Nephron progenitor cell (in vitro differentiated cells): ENCODE results near the gene TRIM54.
"Not testable (repeated sequence)": the region's sequence is repeated elsewhere in the genome, so short reads cannot be mapped to it uniquely, and the experiment has no call there.

ENCODE experiments used
- DNase-seq: peaks from one replicate; pipeline ENCODE4 v3.0.0; 2021
- H3K27ac Mint-ChIP-seq: 2 replicates; pipeline ENCODE4 v1.8.0; 2021; ENCODE audit warnings: mild to moderate bottlenecking, moderate library complexity, mixed read lengths
- H3K27me3 Mint-ChIP-seq: 2 replicates; pipeline ENCODE4 v1.8.0; 2021; ENCODE audit warnings: mild to moderate bottlenecking, low read depth, mixed read lengths; ENCODE audit not compliant: poor library complexity
- H3K36me3 Mint-ChIP-seq: 2 replicates; pipeline ENCODE4 v1.8.0; 2021; ENCODE audit warnings: low read depth, mixed read lengths
- H3K4me1 Mint-ChIP-seq: 2 replicates; pipeline ENCODE4 v1.8.0; 2021; ENCODE audit warnings: mixed read lengths
- H3K4me3 Mint-ChIP-seq: 2 replicates; pipeline ENCODE4 v1.8.0; 2021; ENCODE audit warnings: mild to moderate bottlenecking, moderate library complexity, mixed read lengths
- H3K9me3 Mint-ChIP-seq: 2 replicates; pipeline ENCODE4 v1.8.0; 2021; ENCODE audit warnings: mild to moderate bottlenecking, moderate library complexity, mixed read lengths
- TF ChIP-seq, protein P1 (sequence below): fragments of 200-600 bp; sonication (generic); IDR thresholded peaks from 2 replicates; pipeline ENCODE4 v1.5.0; 2021; ENCODE audit warnings: antibody characterized with exemption

Gene TRIM54

DNA sequence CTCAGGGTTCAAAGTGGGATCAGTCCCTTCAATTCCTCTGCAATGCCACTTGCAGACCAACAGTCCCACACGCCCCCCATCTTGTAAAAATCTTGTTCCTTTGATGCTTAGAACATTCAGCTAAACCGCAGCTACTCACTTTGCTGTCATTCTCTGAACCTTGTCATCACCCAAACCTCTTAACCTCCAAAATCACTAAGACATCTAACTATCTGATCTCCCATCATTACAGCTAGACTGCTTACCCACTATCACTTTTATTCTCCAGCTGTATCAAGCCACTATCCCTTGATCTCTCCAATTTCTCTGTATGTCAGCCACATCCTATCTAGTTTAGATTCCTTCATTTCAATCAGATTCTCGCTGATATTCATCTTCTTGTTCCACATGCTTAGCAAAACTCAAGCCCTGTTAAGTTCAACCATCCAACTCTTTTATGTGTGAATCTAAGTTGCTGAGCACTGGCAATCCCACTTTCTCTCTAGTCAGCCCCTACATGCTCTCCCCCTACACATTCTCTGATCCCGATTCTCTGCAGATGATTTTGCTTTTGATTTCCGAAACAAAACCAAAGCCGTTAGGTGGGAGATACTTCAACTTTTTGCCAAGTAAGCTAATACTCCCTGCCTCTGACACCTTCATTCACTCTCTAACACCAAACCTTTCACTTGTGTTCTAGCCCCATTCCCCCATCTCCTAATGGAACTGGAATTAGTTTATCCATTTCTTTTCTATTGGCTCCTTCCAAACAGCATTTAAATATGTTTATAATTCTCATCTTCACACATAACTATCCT is 69.8 kb downstream of the TRIM54 start:
- Mint-ChIP-seq H3K36me3 (peaks cover 23% of the 10 kb centered on the region), H3K9me3 (peaks cover 4% of the 10 kb centered on the region), H3K4me3 (no peak overlapping the region), H3K4me1 (peaks cover 50% of the 10 kb centered on the region), H3K27me3 (peaks cover 3% of the 10 kb centered on the region), H3K27ac (peak overlapping the region; percentile 8)
- DNase-seq: no peak
- TF ChIP-seq, protein P1, sequence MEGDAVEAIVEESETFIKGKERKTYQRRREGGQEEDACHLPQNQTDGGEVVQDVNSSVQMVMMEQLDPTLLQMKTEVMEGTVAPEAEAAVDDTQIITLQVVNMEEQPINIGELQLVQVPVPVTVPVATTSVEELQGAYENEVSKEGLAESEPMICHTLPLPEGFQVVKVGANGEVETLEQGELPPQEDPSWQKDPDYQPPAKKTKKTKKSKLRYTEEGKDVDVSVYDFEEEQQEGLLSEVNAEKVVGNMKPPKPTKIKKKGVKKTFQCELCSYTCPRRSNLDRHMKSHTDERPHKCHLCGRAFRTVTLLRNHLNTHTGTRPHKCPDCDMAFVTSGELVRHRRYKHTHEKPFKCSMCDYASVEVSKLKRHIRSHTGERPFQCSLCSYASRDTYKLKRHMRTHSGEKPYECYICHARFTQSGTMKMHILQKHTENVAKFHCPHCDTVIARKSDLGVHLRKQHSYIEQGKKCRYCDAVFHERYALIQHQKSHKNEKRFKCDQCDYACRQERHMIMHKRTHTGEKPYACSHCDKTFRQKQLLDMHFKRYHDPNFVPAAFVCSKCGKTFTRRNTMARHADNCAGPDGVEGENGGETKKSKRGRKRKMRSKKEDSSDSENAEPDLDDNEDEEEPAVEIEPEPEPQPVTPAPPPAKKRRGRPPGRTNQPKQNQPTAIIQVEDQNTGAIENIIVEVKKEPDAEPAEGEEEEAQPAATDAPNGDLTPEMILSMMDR: no peak

DNA sequence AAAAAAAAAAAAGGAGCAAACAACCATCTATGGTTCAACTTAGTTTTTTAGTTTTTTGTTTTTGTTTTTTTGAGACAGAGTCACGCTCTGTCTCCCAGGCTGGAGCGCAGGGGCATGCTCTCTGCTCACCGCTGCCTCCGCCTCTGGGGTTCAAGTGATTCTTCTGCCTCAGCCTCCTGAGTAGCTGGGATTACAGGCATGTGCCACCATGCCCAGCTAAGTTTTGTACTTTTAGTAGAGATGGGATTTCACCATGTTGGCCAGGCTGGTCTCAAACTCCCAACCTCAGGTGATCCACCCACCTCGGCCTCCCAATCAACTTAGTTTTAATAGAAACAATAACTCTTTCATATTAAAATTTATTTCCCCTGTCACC is 71.1 kb downstream of the TRIM54 start:
- peaks cover 24% of the 10 kb centered on the region for H3K36me3 Mint-ChIP-seq
- H3K4me3 Mint-ChIP-seq: peak overlapping the region; percentile 96
- not testable (repeated sequence) for DNase-seq, H3K27me3 Mint-ChIP-seq
- peak overlapping the region; percentile 97 for H3K27ac Mint-ChIP-seq
- H3K4me1 Mint-ChIP-seq: peaks cover 56% of the 10 kb centered on the region
- peaks cover 14% of the 10 kb centered on the region for H3K9me3 Mint-ChIP-seq

DNA sequence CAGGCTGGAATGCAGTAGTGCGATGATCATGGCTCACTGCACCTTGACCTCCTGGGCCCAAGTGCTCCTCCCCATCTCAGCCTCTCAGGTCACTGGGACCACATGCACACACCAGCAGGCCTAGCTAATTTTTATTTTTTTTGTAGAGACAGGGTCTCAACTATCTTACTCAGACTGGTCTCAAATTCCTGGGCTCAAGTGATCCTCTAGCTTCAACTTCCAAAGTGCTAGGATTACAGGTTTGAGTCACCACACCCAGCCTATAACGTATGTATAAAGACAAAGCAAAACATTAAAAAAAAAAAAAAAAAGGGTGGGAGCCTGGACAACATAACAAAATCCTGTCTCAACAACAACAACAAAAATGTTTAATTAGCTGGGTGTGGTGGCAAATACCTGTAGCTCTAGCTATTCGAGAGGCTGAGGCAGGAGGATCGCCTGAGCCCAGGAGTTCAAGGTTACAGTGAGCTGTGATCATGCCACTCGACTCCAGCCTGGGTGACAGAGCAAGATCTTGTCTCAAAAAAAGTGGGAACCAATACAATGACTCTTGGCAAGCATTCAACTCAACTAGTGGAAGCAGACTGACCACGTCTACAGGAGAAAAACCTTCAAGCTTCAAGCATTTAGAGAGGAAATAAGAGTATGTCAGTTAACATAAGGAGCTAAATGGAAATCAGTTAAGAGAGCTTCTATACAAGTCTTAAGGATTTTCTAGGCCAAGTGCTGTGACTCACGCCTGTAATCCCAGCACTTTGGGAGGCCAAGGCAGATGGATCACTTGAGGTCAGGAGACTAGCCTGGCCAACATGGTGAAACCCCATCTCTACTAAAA is 71.8 kb downstream of the TRIM54 start:
- H3K4me1 Mint-ChIP-seq: peaks cover 59% of the 10 kb centered on the region
- peaks cover 5% of the 10 kb centered on the region for H3K27me3 Mint-ChIP-seq
- peaks cover 18% of the 10 kb centered on the region for H3K9me3 Mint-ChIP-seq
- H3K27ac Mint-ChIP-seq: peak overlapping the region; percentile 97
- peaks cover 29% of the 10 kb centered on the region for H3K36me3 Mint-ChIP-seq
- TF ChIP-seq, protein P1: no peak
- DNase-seq: no peak
- H3K4me3 Mint-ChIP-seq: peak overlapping the region; percentile 96

DNA sequence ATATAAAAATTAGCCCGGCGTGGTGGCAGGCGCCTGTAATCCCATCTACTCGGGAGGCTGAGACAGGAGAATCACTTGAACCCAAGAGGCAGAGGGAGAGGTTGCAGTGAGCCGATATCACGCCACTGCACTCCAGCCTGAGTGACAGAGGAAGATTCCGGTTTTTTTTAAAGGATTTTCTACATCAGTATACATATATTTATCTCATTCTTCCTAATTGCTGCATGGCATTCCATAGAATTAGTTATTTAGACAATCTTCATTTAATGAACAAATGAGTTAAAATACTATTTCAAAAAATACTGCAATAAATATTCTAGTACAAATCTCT is 72.3 kb downstream of the TRIM54 start:
- H3K4me1 Mint-ChIP-seq: peaks cover 59% of the 10 kb centered on the region
- peaks cover 24% of the 10 kb centered on the region for H3K36me3 Mint-ChIP-seq
- peaks cover 18% of the 10 kb centered on the region for H3K9me3 Mint-ChIP-seq
- no peak for DNase-seq
- TF ChIP-seq, protein P1: no peak
- H3K4me3 Mint-ChIP-seq: peak overlapping the region; percentile 96
- peaks cover 5% of the 10 kb centered on the region for H3K27me3 Mint-ChIP-seq
- H3K27ac Mint-ChIP-seq: peak overlapping the region; percentile 81

DNA sequence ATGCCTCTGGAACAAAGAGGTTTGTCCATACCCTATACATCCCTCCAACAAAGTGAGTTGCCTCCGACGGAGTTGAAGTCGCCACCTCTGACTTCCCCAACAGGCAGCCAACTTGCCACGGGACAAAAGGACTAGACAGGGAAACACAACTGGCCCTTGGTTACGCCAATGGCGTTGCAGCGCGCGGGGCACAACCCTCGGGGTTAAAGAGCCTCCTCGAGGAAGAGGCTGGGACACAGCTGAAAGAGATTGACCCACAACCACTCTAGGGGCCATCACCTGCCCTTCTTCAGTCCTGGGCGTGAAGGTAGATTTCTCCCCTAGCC is 73.8 kb downstream of the TRIM54 start:
- H3K4me3 Mint-ChIP-seq: peak overlapping the region; percentile 96
- peak; percentile 51 for DNase-seq
- H3K9me3 Mint-ChIP-seq: peaks cover 22% of the 10 kb centered on the region
- peaks cover 59% of the 10 kb centered on the region for H3K4me1 Mint-ChIP-seq
- peak overlapping the region; percentile 100 for H3K27ac Mint-ChIP-seq
- peaks cover 5% of the 10 kb centered on the region for H3K27me3 Mint-ChIP-seq
- peaks cover 27% of the 10 kb centered on the region for H3K36me3 Mint-ChIP-seq
- TF ChIP-seq, protein P1: no peak

DNA sequence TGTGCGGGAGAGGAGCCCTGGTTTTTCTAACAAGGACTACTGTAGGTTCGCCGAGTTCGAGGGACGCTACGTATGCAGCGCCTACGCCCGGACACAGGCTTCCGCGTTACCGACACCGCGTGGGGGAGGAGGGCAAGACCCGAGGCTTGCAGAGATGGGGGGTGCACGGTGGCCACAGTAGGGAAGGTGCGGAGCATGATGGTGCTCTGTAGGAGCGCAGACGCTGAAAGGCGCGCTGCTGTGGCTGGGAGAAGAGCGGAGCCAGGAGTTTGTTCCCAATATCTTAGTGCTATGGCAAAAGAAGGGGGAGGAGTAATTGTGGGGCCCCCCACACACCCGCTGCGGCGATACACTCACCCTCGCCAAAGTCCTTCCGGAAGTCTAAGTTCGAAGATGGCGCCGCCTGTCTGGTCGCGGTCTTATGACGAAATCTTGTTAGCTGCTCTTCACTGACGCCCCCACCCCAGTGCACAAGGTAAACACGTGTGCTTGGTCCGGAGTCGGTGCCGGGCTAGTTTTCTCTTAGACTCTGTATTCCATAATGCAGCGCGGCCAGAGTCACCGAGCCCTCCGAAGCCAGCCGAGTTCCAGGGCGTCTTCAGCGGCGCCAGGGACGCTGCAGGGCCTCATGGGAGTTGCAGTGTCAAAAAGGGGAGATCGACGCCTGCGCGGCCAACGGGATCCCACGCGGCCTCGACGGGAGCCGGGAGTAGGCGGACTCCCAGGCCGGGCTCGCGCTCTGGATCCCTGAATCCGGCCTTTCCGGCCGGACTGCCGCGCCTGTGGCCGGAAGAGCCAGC is 74.4 kb downstream of the TRIM54 start, which contains the start of gene GTF3C2:
Gene GTF3C2 (minus strand): TSS at position 383 of the 800 bp plus-strand sequence. CDS start 13,210 bp downstream, outside the sequence.
- DNase-seq: peak; percentile 90
- H3K27ac Mint-ChIP-seq: peak within 1 kb of the TSS; percentile 100
- H3K27me3 Mint-ChIP-seq: peaks cover 5% of the 10 kb centered on the region
- peaks cover 31% of the 10 kb centered on the region for H3K36me3 Mint-ChIP-seq
- H3K4me3 Mint-ChIP-seq: peak within 1 kb of the TSS; percentile 96
- peaks cover 22% of the 10 kb centered on the region for H3K9me3 Mint-ChIP-seq
- TF ChIP-seq, protein P1: no peak
- H3K4me1 Mint-ChIP-seq: peaks cover 58% of the 10 kb centered on the region
